HG02571 (cell line): ENCODE measurements around the gene ARHGAP28.

ENCODE experiments used
- ATAC-seq: cut with Tn5 transposase; IDR thresholded peaks from one replicate; pipeline ENCODE4 v1.9.1; 2021; ENCODE audit warnings: mild to moderate bottlenecking, moderate library complexity; ENCODE audit not compliant: unreplicated experiment

Gene ARHGAP28

GRCh38 chr18:6729247-6730091 is at the start of gene ARHGAP28:
ARHGAP28 (plus strand) TSS chr18:6729716; CDS start chr18:6729822, 106 bp downstream.
- ATAC-seq = no peak

- no peak for ATAC-seq
Observed at GRCh38 chr18:6681331-6681875, 48.1 kb upstream of the ARHGAP28 start.

GRCh38 chr18:6682437-6683111 is 46.9 kb upstream of the ARHGAP28 start:
- no peak for ATAC-seq

GRCh38 chr18:6683112-6683876 is 46.2 kb upstream of the ARHGAP28 start:
- no peak for ATAC-seq

GRCh38 chr18:6687676-6688075 is 41.8 kb upstream of the ARHGAP28 start:
- ATAC-seq = no peak

GRCh38 chr18:6708890-6709289 is 20.6 kb upstream of the ARHGAP28 start:
- ATAC-seq = no peak

GRCh38 chr18:6711467-6711866 is 18.0 kb upstream of the ARHGAP28 start:
- ATAC-seq = no peak

GRCh38 chr18:6712401-6712800 is 17.1 kb upstream of the ARHGAP28 start:
- no peak for ATAC-seq

GRCh38 chr18:6714010-6714409 is 15.5 kb upstream of the ARHGAP28 start:
- ATAC-seq = no peak

- no peak for ATAC-seq
Observed at GRCh38 chr18:6718267-6718666, 11.2 kb upstream of the ARHGAP28 start.

- ATAC-seq = no peak
Observed at GRCh38 chr18:6719098-6719846, 10.2 kb upstream of the ARHGAP28 start.

GRCh38 chr18:6719910-6720683 is 9.4 kb upstream of the ARHGAP28 start:
- ATAC-seq = no peak

- ATAC-seq = no peak
Observed at GRCh38 chr18:6721755-6722154, 7.8 kb upstream of the ARHGAP28 start.

GRCh38 chr18:6722690-6723089 is 6.8 kb upstream of the ARHGAP28 start:
- no peak for ATAC-seq

GRCh38 chr18:6724331-6724730 is 5.2 kb upstream of the ARHGAP28 start:
- no peak for ATAC-seq

GRCh38 chr18:6728331-6728730 is 1.2 kb upstream of the ARHGAP28 start:
- no peak for ATAC-seq

- ATAC-seq = no peak
Observed at GRCh38 chr18:6728809-6729246, 688 bp upstream of the ARHGAP28 start.

- no peak for ATAC-seq
Observed at GRCh38 chr18:6730416-6731221, 1.1 kb downstream of the ARHGAP28 start.

GRCh38 chr18:6731222-6731596 is 1.7 kb downstream of the ARHGAP28 start:
- ATAC-seq = no peak
